Midbrain (tissue), 1 donor: ENCODE measurements around the gene CSNK2A2.
A peak's percentile ranks its signal among the peaks of the same experiment; 100 is the strongest.

ENCODE experiments used
- DNase-seq: peaks from one replicate; lab custom pipeline; 2025; lab: John Stamatoyannopoulos, UW

Gene CSNK2A2

GRCh38 chr16:58138852-58139251, 59.1 kb downstream of the CSNK2A2 start:
- no peak for DNase-seq

GRCh38 chr16:58137581-58137980, 60.3 kb downstream of the CSNK2A2 start:
- DNase-seq: no peak

- peak; percentile 98 for DNase-seq
Measured at GRCh38 chr16:58129097-58129936, 68.6 kb downstream of the CSNK2A2 start, which contains the start of gene CFAP20. CFAP20 (minus strand) TSS chr16:58129381; CDS start chr16:58129115, 266 bp downstream.

- DNase-seq: no peak
Measured at GRCh38 chr16:58128711-58129096, 69.2 kb downstream of the CSNK2A2 start.

- peak; percentile 48 for DNase-seq
Measured at GRCh38 chr16:58128181-58128631, 69.7 kb downstream of the CSNK2A2 start.

- no peak for DNase-seq
Measured at GRCh38 chr16:58127634-58128033, 70.3 kb downstream of the CSNK2A2 start.

GRCh38 chr16:58127033-58127556, 70.8 kb downstream of the CSNK2A2 start:
- DNase-seq: peak; percentile 53

- DNase-seq: no peak
Measured at GRCh38 chr16:58126451-58126961, 71.4 kb downstream of the CSNK2A2 start.

GRCh38 chr16:58125781-58126335, 72.0 kb downstream of the CSNK2A2 start:
- DNase-seq: no peak

GRCh38 chr16:58125041-58125440, 72.9 kb downstream of the CSNK2A2 start:
- DNase-seq: no peak

- DNase-seq: no peak
Measured at GRCh38 chr16:58124601-58124915, 73.3 kb downstream of the CSNK2A2 start.

GRCh38 chr16:58123896-58124600, 73.9 kb downstream of the CSNK2A2 start:
- no peak for DNase-seq

- DNase-seq: no peak
Measured at GRCh38 chr16:58121132-58121531, 76.8 kb downstream of the CSNK2A2 start.

- no peak for DNase-seq
Measured at GRCh38 chr16:58120234-58120633, 77.7 kb downstream of the CSNK2A2 start.

GRCh38 chr16:58119509-58119845, 78.4 kb downstream of the CSNK2A2 start:
- DNase-seq: peak; percentile 29

- DNase-seq: no peak
Measured at GRCh38 chr16:58118801-58119508, 79.0 kb downstream of the CSNK2A2 start.

GRCh38 chr16:58116529-58116928, 81.4 kb downstream of the CSNK2A2 start:
- no peak for DNase-seq

- DNase-seq: no peak
Measured at GRCh38 chr16:58116081-58116480, 81.8 kb downstream of the CSNK2A2 start.

- DNase-seq: no peak
Measured at GRCh38 chr16:58114827-58115825, 82.8 kb downstream of the CSNK2A2 start.

GRCh38 chr16:58111302-58111627, 86.6 kb downstream of the CSNK2A2 start:
- DNase-seq: no peak
